Natural killer cell (primary cell): ENCODE measurements around the gene BTBD8. TPM values are rescaled to one million over a fixed set of nuclear protein-coding genes. Genes with fewer than 3 reads are reported as not detected.

Source experiments
- ATAC-seq, 3 donors: fragments of 150-1000 bp in 2 of 3; fragments of 200-7000 bp in 1 of 3; cut with Tn5 transposase; 1 replicate in 1 of 3; 2 replicates in 2 of 3; pipeline ENCODE4 v1.10.0; 2021; ENCODE audit warnings: mild to moderate bottlenecking in 2 of 3, moderate library complexity in 2 of 3
- DNase-seq, 2 donors: peaks; one replicate each; pipeline versions ENCODE4 v3.0.0 to v3.0.0-alpha.2; 2013 to 2021; ENCODE audit warnings: mixed read lengths in 1 of 2
- H3K27ac ChIP-seq: one replicate; pipeline ENCODE4 v1.5.1; 2013; ENCODE audit warnings: mild to moderate bottlenecking, low read length
- H3K27me3 ChIP-seq: one replicate; pipeline ENCODE4 v1.6.1; 2013; ENCODE audit warnings: low read length; ENCODE audit not compliant: control insufficient read depth, insufficient read depth
- H3K36me3 ChIP-seq: one replicate; pipeline ENCODE4 v1.6.1; 2013; ENCODE audit warnings: low read length; ENCODE audit not compliant: control insufficient read depth, insufficient read depth
- H3K4me1 ChIP-seq: one replicate; pipeline ENCODE4 v1.6.1; 2013; ENCODE audit warnings: low read length; ENCODE audit not compliant: control insufficient read depth, insufficient read depth
- H3K4me3 ChIP-seq: one replicate; pipeline ENCODE4 v1.5.1; 2013; ENCODE audit warnings: low read length
- H3K9me3 ChIP-seq: one replicate; pipeline ENCODE4 v1.6.1; 2013; ENCODE audit warnings: low read length; ENCODE audit not compliant: control insufficient read depth, insufficient read depth
- H3K27ac Mint-ChIP-seq, 2 donors: one replicate each; pipeline ENCODE4 v1.8.0; 2022; ENCODE audit warnings: mild to moderate bottlenecking in 2 of 2, mixed read lengths in 2 of 2, moderate library complexity in 1 of 2
- H3K27me3 Mint-ChIP-seq, 2 donors: one replicate each; pipeline ENCODE4 v1.8.0; 2022; ENCODE audit warnings: low read depth in 2 of 2, mixed read lengths in 2 of 2
- H3K36me3 Mint-ChIP-seq: one replicate; pipeline ENCODE4 v1.8.0; 2022; ENCODE audit warnings: mixed read lengths
- H3K4me1 Mint-ChIP-seq, 2 donors: one replicate each; pipeline ENCODE4 v1.8.0; 2022; ENCODE audit warnings: mixed read lengths in 2 of 2
- H3K4me3 Mint-ChIP-seq: one replicate; pipeline ENCODE4 v1.8.0; 2022; ENCODE audit warnings: mild to moderate bottlenecking, moderate library complexity, mixed read lengths
- H3K9me3 Mint-ChIP-seq, 2 donors: one replicate each; pipeline ENCODE4 v1.8.0; 2022; ENCODE audit warnings: mixed read lengths in 2 of 2
- CTCF ChIP-seq: fragments of 200-600 bp; IDR thresholded peaks from one replicate; pipeline ENCODE4 v1.8.0; 2022; ENCODE audit warnings: antibody characterized with exemption
- WGBS: methylation state at CpG from one replicate; pipeline ENCODE4 v1.1.7; 2013; ENCODE audit warnings: missing lambda C conversion rate; ENCODE audit not compliant: insufficient coverage; 5-methylcytosine and 5-hydroxymethylcytosine counted together
- intact Hi-C: fragments of 100-400 bp; cut with micrococcal nuclease; formaldehyde crosslinking; loops from one replicate; pipeline ENCODE4 v1.14.2; 2022
- total RNA-seq, 4 donors: library from RNA; stranded (reverse); fragments of 120-200 nt in 1 of 4; gene quantifications; one replicate each; pipeline versions ENCODE4 v1.2.3 to v1.2.4, GENCODE V29; 2013 to 2022

BTBD8 gene
- total RNA-seq, 3 donors from 2014 or later (not counting 1 experiment from before 2014, with no cell fraction given): 3.7 to 5.7 (median 4.0) TPM

GRCh38 chr1:92188436-92189255 lies 108.5 kb downstream of the BTBD8 start:
- DNase-seq (no peak), ATAC-seq (no peak)
- Histone ChIP-seq H3K4me3 (no peak overlapping the region), H3K4me1 (no peaks in the 10 kb centered on the region), H3K27me3 (no peaks in the 10 kb centered on the region), H3K9me3 (no peaks in the 10 kb centered on the region), H3K27ac (no peak overlapping the region), H3K36me3 (peaks cover 2% of the 10 kb centered on the region)
- H3K4me1 Mint-ChIP-seq: no peaks in the 10 kb centered on the region
- H3K36me3 Mint-ChIP-seq: no peaks in the 10 kb centered on the region
- peaks cover 0 to 7% of the 10 kb centered on the region in 2 donors for H3K27me3 Mint-ChIP-seq
- 88% methylated on average over 7 of the region's 7 CpGs for WGBS
- no peaks in the 10 kb centered on the region for H3K9me3 Mint-ChIP-seq
- no peak overlapping the region for H3K4me3 Mint-ChIP-seq
- intact Hi-C loops: no loop called here
- no peak for TF ChIP-seq CTCF
- no peak overlapping the region for H3K27ac Mint-ChIP-seq

- no peak overlapping the region for H3K27ac ChIP-seq
- no peaks in the 10 kb centered on the region for H3K4me1 ChIP-seq
- Mint-ChIP-seq H3K9me3 (no peaks in the 10 kb centered on the region), H3K36me3 (no peaks in the 10 kb centered on the region), H3K27me3 (peaks cover 0 to 7% of the 10 kb centered on the region in 2 donors), H3K27ac (no peak overlapping the region), H3K4me1 (no peaks in the 10 kb centered on the region), H3K4me3 (no peak overlapping the region)
- no peak for DNase-seq
- no peaks in the 10 kb centered on the region for H3K27me3 ChIP-seq
- no peaks in the 10 kb centered on the region for H3K9me3 ChIP-seq
- no peak for ATAC-seq
- no peak overlapping the region for H3K4me3 ChIP-seq
- WGBS: 97% methylated on average over 2 of the region's 2 CpGs
- intact Hi-C loops: no loop called here
- H3K36me3 ChIP-seq: no peaks in the 10 kb centered on the region
- TF ChIP-seq CTCF: no peak
Measured at GRCh38 chr1:92191726-92192125, 111.6 kb downstream of the BTBD8 start.

- Mint-ChIP-seq H3K27me3 (peaks cover 0 to 7% of the 10 kb centered on the region in 2 donors), H3K4me1 (no peaks in the 10 kb centered on the region), H3K36me3 (no peaks in the 10 kb centered on the region), H3K27ac (no peak overlapping the region), H3K4me3 (no peak overlapping the region), H3K9me3 (no peaks in the 10 kb centered on the region)
- 92% methylated on average over 8 of the region's 9 CpGs for WGBS
- H3K27me3 ChIP-seq: no peaks in the 10 kb centered on the region
- no peak overlapping the region for H3K4me3 ChIP-seq
- ATAC-seq (no peak), DNase-seq (no peak)
- H3K36me3 ChIP-seq: no peaks in the 10 kb centered on the region
- H3K9me3 ChIP-seq: no peaks in the 10 kb centered on the region
- H3K4me1 ChIP-seq: no peaks in the 10 kb centered on the region
- TF ChIP-seq CTCF: no peak
- intact Hi-C loops: no loop called here
- H3K27ac ChIP-seq: no peak overlapping the region
Measured at GRCh38 chr1:92192246-92192645, 112.1 kb downstream of the BTBD8 start.

GRCh38 chr1:92194511-92194910 lies 114.4 kb downstream of the BTBD8 start:
- H3K27me3 ChIP-seq: no peaks in the 10 kb centered on the region
- no peaks in the 10 kb centered on the region for H3K36me3 ChIP-seq
- no peak for TF ChIP-seq CTCF
- H3K27me3 Mint-ChIP-seq: no peaks in the 10 kb centered on the region
- intact Hi-C loops: no loop called here
- H3K27ac Mint-ChIP-seq: no peak overlapping the region
- H3K4me3 ChIP-seq: no peak overlapping the region
- no peaks in the 10 kb centered on the region for H3K4me1 Mint-ChIP-seq
- H3K36me3 Mint-ChIP-seq: no peaks in the 10 kb centered on the region
- DNase-seq (no peak), ATAC-seq (no peak)
- no peaks in the 10 kb centered on the region for H3K9me3 ChIP-seq
- H3K4me3 Mint-ChIP-seq: no peak overlapping the region
- H3K9me3 Mint-ChIP-seq: no peaks in the 10 kb centered on the region
- H3K4me1 ChIP-seq: no peaks in the 10 kb centered on the region
- WGBS: no CpG with 5 or more reads among the region's 1 CpG
- H3K27ac ChIP-seq: no peak overlapping the region
